Measurements from ENCODE around the gene ASH1L. TPM values are rescaled to one million over a fixed set of nuclear protein-coding genes. Genes with fewer than 3 reads are reported as not detected.

Gene ASH1L
- total and polyA plus RNA-seq, 2 experiments from 2014 or later: 14.5 to 30.6 TPM

GRCh38 chr1:155537193-155537592 is 25.4 kb downstream of the ASH1L start:
- Histone ChIP-seq H3K27me3 (no peaks in the 10 kb centered on the region), H3K36me3 (replicated peaks; ENCODE audit: insufficient read depth, low read depth) (no peaks in the 10 kb centered on the region), H4K20me1 (ENCODE audit: insufficient read depth, poor library complexity, severe bottlenecking) (peaks cover 89% of the 10 kb centered on the region), H3K27ac (no peak overlapping the region), H3K9me2 (replicated peaks; ENCODE audit: insufficient read depth) (no peaks in the 10 kb centered on the region), H3K4me3 (no peak overlapping the region), H2AFZ (no peak overlapping the region), H3K9me3 (ENCODE audit: low read depth) (no peaks in the 10 kb centered on the region), H3K79me2 (peaks cover 100% of the 10 kb centered on the region), H3K4me2 (no peak overlapping the region), H3K4me1 (ENCODE audit: insufficient read depth) (peaks cover 11% of the 10 kb centered on the region)
- WGBS (ENCODE audit: low lambda C conversion rate, missing lambda C conversion rate): 87% methylated on average over 4 of the region's 4 CpGs
- no peak for TF ChIP-seq EZH2 (IDR thresholded peaks at IDR 0.05; ENCODE audit: borderline replicate concordance)
- DNase-seq (ENCODE audit: low spot score): no peak

GRCh38 chr1:155531624-155532023 is 31.0 kb downstream of the ASH1L start:
- Histone ChIP-seq H3K4me2 (peak overlapping the region; percentile 55), H3K9me3 (ENCODE audit: low read depth) (no peaks in the 10 kb centered on the region), H3K9me2 (replicated peaks; ENCODE audit: insufficient read depth) (no peaks in the 10 kb centered on the region), H3K79me2 (peaks cover 100% of the 10 kb centered on the region), H3K27me3 (no peaks in the 10 kb centered on the region), H3K4me3 (no peak overlapping the region), H3K36me3 (replicated peaks; ENCODE audit: insufficient read depth, low read depth) (no peaks in the 10 kb centered on the region), H3K4me1 (ENCODE audit: insufficient read depth) (peaks cover 7% of the 10 kb centered on the region), H2AFZ (no peak overlapping the region), H3K27ac (peak overlapping the region; percentile 22), H4K20me1 (ENCODE audit: insufficient read depth, poor library complexity, severe bottlenecking) (peaks cover 69% of the 10 kb centered on the region)
- DNase-seq (ENCODE audit: low spot score): peak; percentile 5
- WGBS (ENCODE audit: low lambda C conversion rate, missing lambda C conversion rate): 61% methylated on average over 1 of the region's 1 CpG
- TF ChIP-seq EZH2 (IDR thresholded peaks at IDR 0.05; ENCODE audit: borderline replicate concordance) (no peak), EZH2phosphoT487 (IDR thresholded peaks at IDR 0.05; ENCODE audit: low read depth, severe bottlenecking, unreplicated experiment) (no peak), CTCF (IDR thresholded peaks at IDR 0.05; ENCODE audit: poor library complexity) (no peak)

- Histone ChIP-seq H3K27me3 (no peaks in the 10 kb centered on the region), H2AFZ (no peak overlapping the region), H4K20me1 (ENCODE audit: insufficient read depth, poor library complexity, severe bottlenecking) (peaks cover 70% of the 10 kb centered on the region), H3K36me3 (replicated peaks; ENCODE audit: insufficient read depth, low read depth) (no peaks in the 10 kb centered on the region), H3K9me2 (replicated peaks; ENCODE audit: insufficient read depth) (no peaks in the 10 kb centered on the region), H3K4me3 (no peak overlapping the region), H3K79me2 (peaks cover 100% of the 10 kb centered on the region), H3K4me2 (no peak overlapping the region), H3K4me1 (ENCODE audit: insufficient read depth) (no peaks in the 10 kb centered on the region), H3K9me3 (ENCODE audit: low read depth) (no peaks in the 10 kb centered on the region), H3K27ac (no peak overlapping the region)
- TF ChIP-seq CTCF (IDR thresholded peaks at IDR 0.05; ENCODE audit: poor library complexity): no peak
- TF ChIP-seq EZH2phosphoT487 (IDR thresholded peaks at IDR 0.05; ENCODE audit: low read depth, severe bottlenecking, unreplicated experiment): no peak
- TF ChIP-seq EZH2 (IDR thresholded peaks at IDR 0.05; ENCODE audit: borderline replicate concordance): no peak
- DNase-seq (ENCODE audit: low spot score): no peak
- WGBS (ENCODE audit: low lambda C conversion rate, missing lambda C conversion rate): 95% methylated on average over 3 of the region's 3 CpGs
Observed at GRCh38 chr1:155529929-155530328, 32.7 kb downstream of the ASH1L start.

- Histone ChIP-seq H3K4me1 (ENCODE audit: insufficient read depth) (no peaks in the 10 kb centered on the region), H2AFZ (no peak overlapping the region), H3K4me2 (no peak overlapping the region), H3K4me3 (no peak overlapping the region), H4K20me1 (ENCODE audit: insufficient read depth, poor library complexity, severe bottlenecking) (peaks cover 66% of the 10 kb centered on the region), H3K27me3 (no peaks in the 10 kb centered on the region), H3K9me3 (ENCODE audit: low read depth) (no peaks in the 10 kb centered on the region), H3K36me3 (replicated peaks; ENCODE audit: insufficient read depth, low read depth) (no peaks in the 10 kb centered on the region), H3K9me2 (replicated peaks; ENCODE audit: insufficient read depth) (no peaks in the 10 kb centered on the region), H3K79me2 (peaks cover 100% of the 10 kb centered on the region), H3K27ac (no peak overlapping the region)
- DNase-seq (ENCODE audit: low spot score): no peak
- TF ChIP-seq EZH2phosphoT487 (IDR thresholded peaks at IDR 0.05; ENCODE audit: low read depth, severe bottlenecking, unreplicated experiment) (no peak), EZH2 (IDR thresholded peaks at IDR 0.05; ENCODE audit: borderline replicate concordance) (no peak), CTCF (IDR thresholded peaks at IDR 0.05; ENCODE audit: poor library complexity) (no peak)
- 91% methylated on average over 2 of the region's 2 CpGs for WGBS (ENCODE audit: low lambda C conversion rate, missing lambda C conversion rate)
Observed at GRCh38 chr1:155529109-155529508, 33.5 kb downstream of the ASH1L start.

All from hepatocyte (in vitro differentiated cells).